B cell (primary cell): ENCODE measurements around the gene NOP53. TPM values are rescaled to one million over a fixed set of nuclear protein-coding genes. Genes with fewer than 3 reads are reported as not detected.

Experiments
- ATAC-seq: fragments of 200-7000 bp; cut with Tn5 transposase; one replicate; pipeline ENCODE4 v1.10.0; 2021; ENCODE audit warnings: low read depth, mild to moderate bottlenecking, moderate number of reproducible peaks, moderate library complexity
- CTCF ChIA-PET: fragments of 350-600 bp; sonication (Branson Sonifier 250); formaldehyde crosslinking; loops from one replicate; lab custom pipeline; 2021; ENCODE audit warnings: antibody characterized with exemption, inconsistent platforms; lab: Charles Lee
- POLR2A ChIA-PET: fragments of 350-600 bp; sonication (Branson Sonifier 250); formaldehyde crosslinking; loops from one replicate; lab custom pipeline; 2021; ENCODE audit warnings: antibody characterized with exemption; lab: Charles Lee
- DNase-seq: peaks from one replicate; pipeline ENCODE4 v3.0.0; 2013
- H2AFZ ChIP-seq: 2 replicates; pipeline ENCODE4 v1.6.1; 2012; ENCODE audit warnings: mild to moderate bottlenecking, low read depth, low read length; ENCODE audit not compliant: insufficient read depth, poor library complexity, severe bottlenecking
- H3K27ac ChIP-seq, 2 donors: 1 replicate in 1 of 2; 2 replicates in 1 of 2; pipeline ENCODE4 v1.5.1; 2012 to 2013; ENCODE audit warnings: low read length in 2 of 2, mild to moderate bottlenecking in 2 of 2, moderate library complexity in 1 of 2
- H3K27me3 ChIP-seq, 4 experiments: fragments of 200-600 bp in 1 of 4; sonication (generic) in 1 of 4; replicated peaks in 1 of 4; 1 replicate in 2 of 4; 2 replicates in 2 of 4; pipeline versions ENCODE4 v1.6.1 to v1.7.0; 2013 to 2016; ENCODE audit warnings: low read length in 3 of 4, mild to moderate bottlenecking in 2 of 4, mixed read lengths in 1 of 4, moderate library complexity in 1 of 4; ENCODE audit not compliant: insufficient read depth in 4 of 4, control insufficient read depth in 3 of 4; ENCODE audit errors: control extremely low read depth in 1 of 4
- H3K36me3 ChIP-seq, 2 experiments: replicated peaks in 1 of 2; 1 replicate in 1 of 2; 2 replicates in 1 of 2; pipeline versions ENCODE4 v1.6.1 to v1.7.1; 2013; ENCODE audit warnings: low read length in 1 of 2; ENCODE audit not compliant: insufficient read depth in 2 of 2, control insufficient read depth in 1 of 2; ENCODE audit errors: control extremely low read depth in 1 of 2, extremely low read depth in 1 of 2
- H3K4me1 ChIP-seq, 2 donors: fragments of 200-600 bp in 1 of 2; sonication (generic) in 1 of 2; 1 replicate in 1 of 2; 2 replicates in 1 of 2; pipeline versions ENCODE4 v1.5.1 to v1.6.1; 2013 to 2017; ENCODE audit warnings: low read length in 2 of 2; ENCODE audit not compliant: control insufficient read depth in 2 of 2, insufficient read depth in 2 of 2
- H3K4me2 ChIP-seq: replicated peaks from 2 replicates; pipeline ENCODE3; 2012; ENCODE audit warnings: mild to moderate bottlenecking, low read depth, low read length; ENCODE audit not compliant: poor library complexity, severe bottlenecking
- H3K4me3 ChIP-seq, 5 experiments: fragments of 200-600 bp in 1 of 5; sonication (generic) in 1 of 5; 1 replicate in 3 of 5; 2 replicates in 2 of 5; pipeline versions ENCODE4 v1.5.1 to v1.7.0; 2011 to 2016; ENCODE audit warnings: low read length in 4 of 5, mild to moderate bottlenecking in 4 of 5, low read depth in 2 of 5, control low read depth in 1 of 5, moderate library complexity in 1 of 5; ENCODE audit not compliant: insufficient read depth in 1 of 5; ENCODE audit errors: control extremely low read depth in 1 of 5, extremely low read depth in 1 of 5
- H3K79me2 ChIP-seq: fragments of 200-600 bp; sonication (generic); one replicate; pipeline ENCODE4 v1.6.0; 2016; ENCODE audit warnings: low read length; ENCODE audit not compliant: control insufficient read depth, insufficient read depth
- H3K9ac ChIP-seq: fragments of 200-600 bp; sonication (generic); 2 replicates; pipeline ENCODE4 v1.6.1; 2017; ENCODE audit warnings: mild to moderate bottlenecking, low read length, moderate library complexity
- H3K9me3 ChIP-seq, 3 donors: one replicate each; pipeline versions ENCODE4 v1.6.1 to v1.7.1; 2013; ENCODE audit warnings: low read length in 2 of 3; ENCODE audit not compliant: control insufficient read depth in 2 of 3, insufficient read depth in 1 of 3; ENCODE audit errors: control extremely low read depth in 1 of 3
- H4K20me1 ChIP-seq: 2 replicates; pipeline ENCODE4 v1.6.0; 2012; ENCODE audit warnings: mild to moderate bottlenecking, low read length; ENCODE audit not compliant: insufficient read depth, control insufficient read depth, poor library complexity, severe bottlenecking
- H3K27ac Mint-ChIP-seq: one replicate; pipeline ENCODE4 v1.8.0; 2021; ENCODE audit warnings: mixed read lengths
- H3K27me3 Mint-ChIP-seq: one replicate; pipeline ENCODE4 v1.8.0; 2021; ENCODE audit warnings: mixed read lengths
- H3K4me1 Mint-ChIP-seq: one replicate; pipeline ENCODE4 v1.8.0; 2021; ENCODE audit warnings: mixed read lengths
- H3K4me3 Mint-ChIP-seq: one replicate; pipeline ENCODE4 v1.8.0; 2021; ENCODE audit warnings: mixed read lengths
- H3K9me3 Mint-ChIP-seq: one replicate; pipeline ENCODE4 v1.8.0; 2022; ENCODE audit warnings: mixed read lengths; ENCODE audit not compliant: insufficient read depth
- CTCF ChIP-seq: fragments of 200-600 bp; IDR thresholded peaks from one replicate; pipeline ENCODE4 v1.8.0; 2022; ENCODE audit warnings: antibody characterized with exemption, mild to moderate bottlenecking
- EZH2 ChIP-seq: IDR thresholded peaks from 2 replicates; pipeline ENCODE4 v1.6.1; 2012; ENCODE audit warnings: borderline replicate concordance, low read depth, mild to moderate bottlenecking, moderate library complexity, low read length; ENCODE audit not compliant: insufficient read depth, poor library complexity, severe bottlenecking
- WGBS: methylation state at CpG from one replicate; pipeline ENCODE4 v1.1.5; 2013; ENCODE audit warnings: missing lambda C conversion rate; ENCODE audit not compliant: insufficient coverage; 5-methylcytosine and 5-hydroxymethylcytosine counted together
- intact Hi-C: fragments of 100-400 bp; cut with micrococcal nuclease; formaldehyde crosslinking; loops from one replicate; pipeline ENCODE4 v1.10.0; 2022
- polyA plus RNA-seq: library from polyadenylated mRNA; depleted of rRNA; stranded (reverse); fragments of >200 nt; gene quantifications from 2 replicates; pipeline ENCODE4 v1.2.3, GENCODE V29; 2012
- total RNA-seq, 2 donors: library from RNA; stranded (reverse); fragments of 120-200 nt in 1 of 2; gene quantifications; 1 replicate in 1 of 2; 2 replicates in 1 of 2; pipeline versions ENCODE4 v1.2.3 to v1.2.4, GENCODE V29; 2013 to 2022

The NOP53 gene
- total and polyA plus RNA-seq, 2 donors (not counting 1 experiment from before 2014, with no cell fraction given), result 526 to 978 TPM

- CTCF ChIA-PET, result interaction anchor here (0.5 kb wide), 1 partner anchor 294 kb away, joined by 3 read pairs; the partner anchor contains the start of gene KPTN
- peaks cover 10% of the 10 kb centered on the region for H3K79me2 ChIP-seq
- Mint-ChIP-seq H3K9me3 (no peaks in the 10 kb centered on the region), H3K4me1 (peaks cover 20% of the 10 kb centered on the region), H3K4me3 (peak within 1 kb of the TSS; percentile 98), H3K27me3 (no peaks in the 10 kb centered on the region), H3K27ac (peak within 1 kb of the TSS; percentile 98)
- H3K9me3 ChIP-seq, result no peaks in the 10 kb centered on the region
- under 1% methylated on average over 64 of the region's 65 CpGs for WGBS
- POLR2A ChIA-PET, result interaction anchor here (1.0 kb wide), 1 partner anchor 33 kb away, joined by 7 read pairs; the partner anchor contains the start of gene NOP53
- peak within 1 kb of the TSS; percentile 87 to 91 for H3K27ac ChIP-seq
- H3K4me1 ChIP-seq, result peaks cover 9 to 19% of the 10 kb centered on the region in 2 donors
- peak within 1 kb of the TSS; percentile 79 for H3K9ac ChIP-seq
- intact Hi-C loops, result loop anchor here (1.0 kb wide), 2 partner anchors 33 to 263 kb away; partner anchors contain the start of genes NAPA and NOP53
- peak; percentile 91 for DNase-seq
- H3K27me3 ChIP-seq, result no peaks in the 10 kb centered on the region
- no peaks in the 10 kb centered on the region for H3K36me3 ChIP-seq
- H2AFZ ChIP-seq, result peak within 1 kb of the TSS; percentile 82
- peak within 1 kb of the TSS; percentile 87 for H3K4me2 ChIP-seq
- no peaks in the 10 kb centered on the region for H4K20me1 ChIP-seq
- H3K4me3 ChIP-seq, result peak within 1 kb of the TSS; percentile 4 to 80 (median 74)
- TF ChIP-seq CTCF, result no peak
- no peak for TF ChIP-seq EZH2
- peak; percentile 94 for ATAC-seq
Measured at GRCh38 chr19:47778049-47778953, 33.0 kb downstream of the NOP53 start, which contains the start of gene SELENOW. Gene SELENOW, plus strand, starts transcription at chr19:47778703. Its CDS starts 83 bp downstream, at chr19:47778786.
